Kasumi-1 (cell line): ENCODE data around the gene HAUS3.
"Not testable (repeated sequence)": the region's sequence is repeated elsewhere in the genome, so short reads cannot be mapped to it uniquely, and the experiment has no call there.

Experiments used
- DNase-seq, 2 experiments: peaks; one replicate each; lab custom pipeline; 2025; lab: John Stamatoyannopoulos, UW

Gene HAUS3

GRCh38 chr4:2251795-2252529 is 10.0 kb upstream of the HAUS3 start:
- DNase-seq: no peak

GRCh38 chr4:2251073-2251794 is 9.3 kb upstream of the HAUS3 start:
- no peak for DNase-seq

GRCh38 chr4:2250357-2251072 is 8.6 kb upstream of the HAUS3 start:
- DNase-seq: no peak

GRCh38 chr4:2249526-2250356 is 7.8 kb upstream of the HAUS3 start:
- DNase-seq: no peak

- DNase-seq: no peak
Observed at GRCh38 chr4:2248821-2249261, 6.9 kb upstream of the HAUS3 start.

- DNase-seq: no peak
Observed at GRCh38 chr4:2248044-2248780, 6.3 kb upstream of the HAUS3 start.

GRCh38 chr4:2247128-2248043 is 5.5 kb upstream of the HAUS3 start:
- no peak for DNase-seq

- DNase-seq: no peak
Observed at GRCh38 chr4:2246384-2247127, 4.6 kb upstream of the HAUS3 start.

- DNase-seq: no peak
Observed at GRCh38 chr4:2245787-2246275, 3.9 kb upstream of the HAUS3 start.

- no peak for DNase-seq
Observed at GRCh38 chr4:2245057-2245786, 3.3 kb upstream of the HAUS3 start.

- DNase-seq: peak; percentile 53 to 63
Observed at GRCh38 chr4:2243681-2244380, 1.9 kb upstream of the HAUS3 start.

- no peak for DNase-seq
Observed at GRCh38 chr4:2241003-2241402, 918 bp downstream of the HAUS3 start.

- DNase-seq: no peak
Observed at GRCh38 chr4:2236944-2237666, 4.8 kb downstream of the HAUS3 start.

GRCh38 chr4:2231082-2231481 is 10.8 kb downstream of the HAUS3 start:
- DNase-seq: no peak

- no peak for DNase-seq
Observed at GRCh38 chr4:2226261-2226660, 15.7 kb downstream of the HAUS3 start.

- DNase-seq: no peak
Observed at GRCh38 chr4:2222838-2223237, 19.1 kb downstream of the HAUS3 start.

- DNase-seq: not testable (repeated sequence)
Observed at GRCh38 chr4:2221378-2221777, 20.5 kb downstream of the HAUS3 start.
